HepG2 (cell line): ENCODE data around the gene WDR48. TPM values are rescaled to one million over a fixed set of nuclear protein-coding genes. Genes with fewer than 3 reads are reported as not detected.

Experiments
- AHR ChIP-seq: IDR thresholded peaks from 2 replicates; pipeline ENCODE4 v1.6.1; 2018; ENCODE audit warnings: missing genetic modification reagents, missing compliant biosample characterization
- ATF1 ChIP-seq: IDR thresholded peaks from 2 replicates; pipeline ENCODE4 v1.6.1; 2016; ENCODE audit warnings: mild to moderate bottlenecking, control low read depth
- ATRX ChIP-seq: sonication (generic); formaldehyde crosslinking; IDR thresholded peaks from 2 replicates; pipeline ENCODE4 v1.4.0; 2020; ENCODE audit warnings: missing genetic modification reagents, borderline replicate concordance
- BRCA1 ChIP-seq: sonication (generic); formaldehyde crosslinking; IDR thresholded peaks from 2 replicates; pipeline ENCODE4 v1.4.0; 2020; ENCODE audit warnings: missing genetic modification reagents
- BRD4 ChIP-seq: sonication (generic); formaldehyde crosslinking; IDR thresholded peaks from 2 replicates; pipeline ENCODE4 v1.4.0; 2020; ENCODE audit warnings: missing genetic modification reagents
- CHD4 ChIP-seq: fragments of 200-600 bp; sonication (generic); IDR thresholded peaks from 2 replicates; pipeline ENCODE4 v1.7.0; 2017; ENCODE audit warnings: mild to moderate bottlenecking, low read length, borderline replicate concordance
- JUNB ChIP-seq: sonication (generic); formaldehyde crosslinking; IDR thresholded peaks from 2 replicates; pipeline ENCODE4 v1.8.0; 2022; ENCODE audit warnings: missing genetic modification reagents, mild to moderate bottlenecking, borderline replicate concordance
- KMT2B ChIP-seq: IDR thresholded peaks from 2 replicates; pipeline ENCODE4 v1.6.1; 2016; ENCODE audit warnings: missing genetic modification reagents, missing compliant biosample characterization
- MXI1 ChIP-seq: IDR thresholded peaks from 3 replicates; pipeline ENCODE4 v1.6.1; 2012; ENCODE audit warnings: low read depth, low read length, inconsistent platforms, borderline replicate concordance
- NCOR1 ChIP-seq: fragments of 200-600 bp; sonication (generic); IDR thresholded peaks from 2 replicates; pipeline ENCODE4 v1.7.0; 2017; ENCODE audit warnings: antibody characterized with exemption, low read length, borderline replicate concordance
- PRMT3 ChIP-seq: sonication (generic); formaldehyde crosslinking; IDR thresholded peaks from 2 replicates; pipeline ENCODE4 v1.8.1; 2022; ENCODE audit warnings: low read depth, mild to moderate bottlenecking, moderate library complexity, missing genetic modification reagents, borderline replicate concordance
- SIN3B ChIP-seq: fragments of 150-350 bp; IDR thresholded peaks from 2 replicates; pipeline ENCODE4 v1.6.1; 2014; ENCODE audit warnings: low read length
- SMAD1 ChIP-seq: sonication (generic); formaldehyde crosslinking; IDR thresholded peaks from 2 replicates; pipeline ENCODE4 v1.4.0; 2020; ENCODE audit warnings: missing genetic modification reagents, low read depth, mild to moderate bottlenecking, borderline replicate concordance
- SNAI1 ChIP-seq: sonication (generic); formaldehyde crosslinking; IDR thresholded peaks from 2 replicates; pipeline ENCODE4 v1.5.0; 2020; ENCODE audit warnings: mild to moderate bottlenecking, missing genetic modification reagents, borderline replicate concordance
- SP140L ChIP-seq: sonication (generic); formaldehyde crosslinking; IDR thresholded peaks from 2 replicates; pipeline ENCODE4 v1.4.0; 2020; ENCODE audit warnings: missing genetic modification reagents, borderline replicate concordance
- XBP1 ChIP-seq: sonication (generic); formaldehyde crosslinking; IDR thresholded peaks from 2 replicates; pipeline ENCODE4 v1.5.0; 2020; ENCODE audit warnings: missing genetic modification reagents
- ZFP82 ChIP-seq: sonication (generic); formaldehyde crosslinking; IDR thresholded peaks from 2 replicates; pipeline ENCODE4 v1.5.1; 2020; ENCODE audit warnings: mild to moderate bottlenecking, missing genetic modification reagents, borderline replicate concordance
- ZNF207 ChIP-seq: fragments of 450-650 bp; IDR thresholded peaks from 2 replicates; pipeline ENCODE4 v1.6.1; 2016; ENCODE audit warnings: antibody characterized with exemption, borderline replicate concordance
- ZNF263 ChIP-seq: sonication (generic); formaldehyde crosslinking; IDR thresholded peaks from 2 replicates; pipeline ENCODE4 v1.4.0; 2020; ENCODE audit warnings: missing genetic modification reagents
- ZNF850 ChIP-seq: sonication (generic); formaldehyde crosslinking; conservative IDR thresholded peaks from 2 replicates; pipeline ENCODE4 v1.9.0; 2021; ENCODE audit warnings: mild to moderate bottlenecking, missing genetic modification reagents
- ZNF883 ChIP-seq: sonication (generic); formaldehyde crosslinking; IDR thresholded peaks from 2 replicates; pipeline ENCODE4 v1.5.1; 2020; ENCODE audit warnings: mild to moderate bottlenecking, missing genetic modification reagents; ENCODE audit errors: not compliant biosample characterization
- ZSCAN30 ChIP-seq: sonication (generic); formaldehyde crosslinking; IDR thresholded peaks from 2 replicates; pipeline ENCODE4 v1.5.0; 2020; ENCODE audit warnings: mild to moderate bottlenecking, missing genetic modification reagents
- polyA plus RNA-seq, 8 experiments: library from polyadenylated mRNA; depleted of rRNA in 3 of 8; stranded (reverse) in 7 of 8; unstranded in 1 of 8; fragments of >200 nt; fragmentation: Illumina TruSeq in 4 of 8; extraction: Trizol in 4 of 8; gene quantifications; 2 replicates each; pipeline versions ENCODE4 v1.2.1 to v1.2.3, GENCODE V29; 2011 to 2016; ENCODE audit warnings: low read depth in 4 of 8, missing spikeins in 1 of 8, mixed read lengths in 1 of 8; ENCODE audit not compliant: insufficient read depth in 1 of 8
- total RNA-seq, 5 experiments: library from RNA; depleted of rRNA; stranded (reverse); fragments of >200 nt; fragmentation: Illumina TruSeq; extraction: Trizol; gene quantifications; 2 replicates each; pipeline ENCODE4 v1.2.3, GENCODE V29; 2016; ENCODE audit warnings: low read depth in 1 of 5
- TF ChIP-seq, protein P1 (sequence below): sonication (generic); formaldehyde crosslinking; IDR thresholded peaks from 2 replicates; pipeline ENCODE4 v1.4.0; 2020; ENCODE audit warnings: missing genetic modification reagents, borderline replicate concordance
- TF ChIP-seq, protein P2 (sequence below): sonication (generic); formaldehyde crosslinking; IDR thresholded peaks from 2 replicates; pipeline ENCODE4 v1.8.0; 2022; ENCODE audit warnings: mild to moderate bottlenecking, missing genetic modification reagents, moderate library complexity
- TF ChIP-seq, protein P3 (sequence below): IDR thresholded peaks from 2 replicates; pipeline ENCODE4 v1.6.1; 2016; ENCODE audit warnings: missing genetic modification reagents, missing compliant biosample characterization

WDR48 gene
- total and polyA plus RNA-seq, 2 of the 13 experiments (the other 11 are each of a cell fraction or from before 2014, with no cell fraction given) = 29.2 to 31.2 TPM

DNA sequence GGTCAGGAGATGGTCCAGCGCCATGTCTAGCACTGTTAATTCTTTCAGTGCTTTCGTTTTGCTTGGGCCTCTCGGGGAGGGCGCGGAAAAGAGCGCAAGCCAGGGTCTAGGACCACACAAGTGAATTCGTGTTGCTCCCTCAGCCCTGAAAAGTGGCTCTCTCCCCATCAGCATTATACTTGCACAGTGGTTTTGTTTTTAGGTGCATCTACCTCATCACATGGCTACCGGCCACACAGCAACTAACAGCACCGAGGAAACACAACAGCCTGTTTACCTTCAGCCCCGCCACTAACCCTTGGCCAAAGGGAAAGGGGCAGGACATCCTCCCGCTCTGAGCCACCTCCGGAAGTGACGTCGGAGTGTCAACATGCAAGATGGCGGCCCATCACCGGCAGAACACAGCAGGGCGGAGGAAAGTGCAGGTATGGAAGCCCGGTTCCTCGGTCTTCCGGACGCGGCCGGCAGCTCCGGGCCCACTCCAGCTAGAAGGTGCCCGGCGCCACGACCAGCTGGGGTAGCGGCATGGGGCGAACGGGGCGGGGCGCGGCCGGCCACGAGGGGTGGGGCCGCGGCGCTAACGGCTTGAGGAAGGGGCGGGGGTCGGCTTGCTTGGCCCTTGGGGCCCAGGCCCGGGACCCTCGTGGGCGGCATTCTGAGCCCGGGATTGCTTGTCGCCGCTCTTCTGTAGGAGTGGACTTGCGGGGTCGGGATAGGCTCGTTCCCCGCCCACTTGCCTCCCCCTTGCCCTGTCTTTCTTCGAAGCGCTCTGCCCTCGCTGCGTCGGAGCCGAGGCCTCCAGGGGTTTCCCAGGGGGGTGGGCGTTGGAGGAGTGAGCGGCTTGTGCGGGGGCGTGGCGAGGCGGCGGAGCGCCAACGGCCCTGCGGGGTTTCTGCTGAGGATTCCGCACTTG, at the start of gene WDR48, which contains the start of gene SCN11A (continued):
- no peak for TF ChIP-seq ZNF850 (CRISPR knock-in tag)
- TF ChIP-seq JUNB (CRISPR knock-in tag) = no peak
- no peak for TF ChIP-seq SP140L (CRISPR knock-in tag)
- TF ChIP-seq MXI1 = peak; percentile 77; the same call in 1 of the 3 replicates
- no peak for TF ChIP-seq SMAD1 (CRISPR knock-in tag)
- TF ChIP-seq BRD4 = peak; percentile 89; the same call in 1 of the 2 replicates
- TF ChIP-seq SNAI1 (CRISPR knock-in tag) = no peak
- no peak for TF ChIP-seq XBP1 (CRISPR knock-in tag)
- TF ChIP-seq, protein P1, sequence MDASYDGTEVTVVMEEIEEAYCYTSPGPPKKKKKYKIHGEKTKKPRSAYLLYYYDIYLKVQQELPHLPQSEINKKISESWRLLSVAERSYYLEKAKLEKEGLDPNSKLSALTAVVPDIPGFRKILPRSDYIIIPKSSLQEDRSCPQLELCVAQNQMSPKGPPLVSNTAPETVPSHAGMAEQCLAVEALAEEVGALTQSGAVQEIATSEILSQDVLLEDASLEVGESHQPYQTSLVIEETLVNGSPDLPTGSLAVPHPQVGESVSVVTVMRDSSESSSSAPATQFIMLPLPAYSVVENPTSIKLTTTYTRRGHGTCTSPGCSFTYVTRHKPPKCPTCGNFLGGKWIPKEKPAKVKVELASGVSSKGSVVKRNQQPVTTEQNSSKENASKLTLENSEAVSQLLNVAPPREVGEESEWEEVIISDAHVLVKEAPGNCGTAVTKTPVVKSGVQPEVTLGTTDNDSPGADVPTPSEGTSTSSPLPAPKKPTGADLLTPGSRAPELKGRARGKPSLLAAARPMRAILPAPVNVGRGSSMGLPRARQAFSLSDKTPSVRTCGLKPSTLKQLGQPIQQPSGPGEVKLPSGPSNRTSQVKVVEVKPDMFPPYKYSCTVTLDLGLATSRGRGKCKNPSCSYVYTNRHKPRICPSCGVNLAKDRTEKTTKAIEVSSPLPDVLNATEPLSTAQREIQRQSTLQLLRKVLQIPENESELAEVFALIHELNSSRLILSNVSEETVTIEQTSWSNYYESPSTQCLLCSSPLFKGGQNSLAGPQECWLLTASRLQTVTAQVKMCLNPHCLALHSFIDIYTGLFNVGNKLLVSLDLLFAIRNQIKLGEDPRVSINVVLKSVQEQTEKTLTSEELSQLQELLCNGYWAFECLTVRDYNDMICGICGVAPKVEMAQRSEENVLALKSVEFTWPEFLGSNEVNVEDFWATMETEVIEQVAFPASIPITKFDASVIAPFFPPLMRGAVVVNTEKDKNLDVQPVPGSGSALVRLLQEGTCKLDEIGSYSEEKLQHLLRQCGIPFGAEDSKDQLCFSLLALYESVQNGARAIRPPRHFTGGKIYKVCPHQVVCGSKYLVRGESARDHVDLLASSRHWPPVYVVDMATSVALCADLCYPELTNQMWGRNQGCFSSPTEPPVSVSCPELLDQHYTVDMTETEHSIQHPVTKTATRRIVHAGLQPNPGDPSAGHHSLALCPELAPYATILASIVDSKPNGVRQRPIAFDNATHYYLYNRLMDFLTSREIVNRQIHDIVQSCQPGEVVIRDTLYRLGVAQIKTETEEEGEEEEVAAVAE (CRISPR knock-in tag) = peak; percentile 47; the same call in 1 of the 2 replicates
- no peak for TF ChIP-seq ZFP82 (CRISPR knock-in tag)
- TF ChIP-seq CHD4 = no peak
- no peak; the same call in 1 of the 2 replicates for TF ChIP-seq PRMT3 (CRISPR knock-in tag)
- peak; percentile 21; the same call in 1 of the 2 replicates for TF ChIP-seq BRCA1
- peak; percentile 94; the same call in 1 of the 2 replicates for TF ChIP-seq KMT2B
- 0 out of 2 replicates have a peak, but pooled peaks have one; percentile 20 for TF ChIP-seq AHR (CRISPR knock-in tag)
- no peak for TF ChIP-seq ZNF207
- TF ChIP-seq ZSCAN30 (CRISPR knock-in tag) = no peak
- TF ChIP-seq ZNF883 (CRISPR knock-in tag) = peak; percentile 77
- TF ChIP-seq NCOR1 = no peak
- TF ChIP-seq ZNF263 (CRISPR knock-in tag) = no peak; the same call in 1 of the 2 replicates
- TF ChIP-seq SIN3B = peak; percentile 90
- no peak for TF ChIP-seq ATRX (CRISPR knock-in tag)
- TF ChIP-seq, protein P2, sequence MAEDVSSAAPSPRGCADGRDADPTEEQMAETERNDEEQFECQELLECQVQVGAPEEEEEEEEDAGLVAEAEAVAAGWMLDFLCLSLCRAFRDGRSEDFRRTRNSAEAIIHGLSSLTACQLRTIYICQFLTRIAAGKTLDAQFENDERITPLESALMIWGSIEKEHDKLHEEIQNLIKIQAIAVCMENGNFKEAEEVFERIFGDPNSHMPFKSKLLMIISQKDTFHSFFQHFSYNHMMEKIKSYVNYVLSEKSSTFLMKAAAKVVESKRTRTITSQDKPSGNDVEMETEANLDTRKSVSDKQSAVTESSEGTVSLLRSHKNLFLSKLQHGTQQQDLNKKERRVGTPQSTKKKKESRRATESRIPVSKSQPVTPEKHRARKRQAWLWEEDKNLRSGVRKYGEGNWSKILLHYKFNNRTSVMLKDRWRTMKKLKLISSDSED (CRISPR knock-in tag) = no peak
- TF ChIP-seq, protein P3, sequence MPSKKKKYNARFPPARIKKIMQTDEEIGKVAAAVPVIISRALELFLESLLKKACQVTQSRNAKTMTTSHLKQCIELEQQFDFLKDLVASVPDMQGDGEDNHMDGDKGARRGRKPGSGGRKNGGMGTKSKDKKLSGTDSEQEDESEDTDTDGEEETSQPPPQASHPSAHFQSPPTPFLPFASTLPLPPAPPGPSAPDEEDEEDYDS = peak; percentile 94
- TF ChIP-seq ATF1 (CRISPR knock-in tag) = peak; percentile 94
